ENCODE data around the gene CCDC187.

Gene CCDC187

DNA sequence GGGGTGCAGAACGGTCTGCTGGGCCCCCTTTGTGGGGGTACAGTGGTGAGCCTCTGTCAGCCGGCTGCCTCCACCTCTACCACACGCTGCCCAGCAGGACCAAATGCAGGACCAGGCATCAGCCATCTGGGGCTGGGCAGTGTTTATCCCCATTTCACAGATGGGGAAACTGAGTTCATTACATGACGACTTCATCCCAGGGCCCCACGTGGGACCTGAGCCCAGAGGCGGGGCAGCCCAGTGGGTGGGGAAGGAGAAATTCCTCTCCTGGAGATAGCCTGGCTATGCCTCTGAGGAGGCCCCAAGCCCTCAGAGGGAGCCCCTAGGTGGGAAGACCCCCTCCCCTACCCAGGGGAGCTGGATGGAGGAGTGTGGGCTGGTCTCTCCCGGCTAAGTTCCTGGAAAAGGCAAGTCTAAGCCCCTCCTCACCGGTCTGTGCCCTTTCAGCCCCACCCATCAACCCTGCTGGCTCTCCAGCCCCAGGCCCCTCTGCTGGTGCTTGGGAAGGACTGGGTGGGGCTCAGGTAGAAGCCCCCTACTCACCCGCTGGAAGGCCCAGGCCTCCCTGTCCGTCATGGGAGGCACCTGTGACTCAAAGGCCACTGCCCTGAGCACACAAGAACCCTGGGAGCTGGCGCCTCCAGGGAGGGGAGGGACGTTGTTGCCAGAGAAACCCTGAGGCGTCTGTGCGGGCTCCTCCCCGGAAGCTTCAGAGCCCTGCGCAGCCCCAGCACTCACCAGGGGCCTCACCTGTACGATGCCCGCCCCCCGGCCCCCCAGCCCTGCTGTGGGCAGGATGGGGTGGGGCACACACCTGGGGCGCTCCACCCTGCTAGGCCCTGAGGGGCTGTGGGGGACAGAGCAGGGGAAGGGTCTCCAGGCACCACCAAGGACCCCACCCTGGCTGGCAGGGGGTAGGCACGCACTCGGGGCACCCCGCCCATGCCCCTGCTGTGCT is 7.4 kb upstream of the CCDC187 start:
- no peak for DNase-seq (ENCODE audit: low read depth)

DNA sequence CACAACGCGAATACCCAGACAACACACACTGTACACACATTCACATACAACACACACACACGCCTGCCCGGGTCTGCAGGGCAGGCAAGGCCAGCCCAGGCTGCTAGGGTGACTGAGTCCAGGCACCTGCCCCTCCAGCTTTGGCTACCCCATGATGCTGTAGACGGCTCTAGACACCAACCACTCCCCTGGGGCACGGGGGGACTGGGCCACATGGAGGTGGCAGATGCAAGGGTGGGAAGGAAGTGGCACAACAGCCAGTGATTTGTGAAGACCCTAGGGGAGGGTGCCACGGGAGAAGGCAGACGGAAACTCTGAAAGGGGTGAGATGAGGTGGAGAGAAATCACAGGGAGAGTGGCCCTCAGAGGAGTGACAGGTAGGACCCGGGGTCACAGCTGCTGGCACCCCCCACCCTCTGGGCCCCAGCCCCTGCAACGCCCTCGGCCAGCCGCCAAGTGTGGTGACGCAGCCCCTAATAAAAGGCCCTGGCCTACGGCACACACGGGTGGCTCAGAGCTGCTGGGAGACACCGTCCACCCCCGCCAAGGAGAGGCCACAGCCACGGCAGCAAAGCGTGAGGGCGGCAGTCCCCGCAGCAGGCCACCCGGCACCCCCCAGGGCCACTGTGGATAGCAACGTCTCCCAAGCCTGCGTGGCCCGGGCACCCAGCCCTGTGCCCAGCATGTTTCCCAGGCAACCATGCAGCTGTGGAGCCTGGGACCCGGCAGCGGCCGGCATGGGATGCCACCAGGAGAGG is 6.6 kb upstream of the CCDC187 start:
- no peak for DNase-seq (ENCODE audit: low read depth)

DNA sequence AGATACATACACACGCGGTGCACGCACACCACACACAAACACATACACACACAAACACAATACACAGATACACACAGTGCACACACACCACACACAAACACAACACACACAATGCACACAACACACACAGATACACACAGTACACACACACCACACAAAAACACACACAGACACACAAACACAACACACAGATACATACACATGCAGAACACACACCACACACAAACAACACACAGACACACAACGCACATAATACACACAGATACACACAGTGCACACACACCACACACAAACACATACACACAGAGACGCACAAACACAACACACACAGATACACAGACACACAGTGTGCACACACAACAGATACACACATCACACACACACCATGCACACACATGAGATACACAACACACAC is 5.9 kb upstream of the CCDC187 start:
- no peak for DNase-seq (ENCODE audit: low read depth)

DNA sequence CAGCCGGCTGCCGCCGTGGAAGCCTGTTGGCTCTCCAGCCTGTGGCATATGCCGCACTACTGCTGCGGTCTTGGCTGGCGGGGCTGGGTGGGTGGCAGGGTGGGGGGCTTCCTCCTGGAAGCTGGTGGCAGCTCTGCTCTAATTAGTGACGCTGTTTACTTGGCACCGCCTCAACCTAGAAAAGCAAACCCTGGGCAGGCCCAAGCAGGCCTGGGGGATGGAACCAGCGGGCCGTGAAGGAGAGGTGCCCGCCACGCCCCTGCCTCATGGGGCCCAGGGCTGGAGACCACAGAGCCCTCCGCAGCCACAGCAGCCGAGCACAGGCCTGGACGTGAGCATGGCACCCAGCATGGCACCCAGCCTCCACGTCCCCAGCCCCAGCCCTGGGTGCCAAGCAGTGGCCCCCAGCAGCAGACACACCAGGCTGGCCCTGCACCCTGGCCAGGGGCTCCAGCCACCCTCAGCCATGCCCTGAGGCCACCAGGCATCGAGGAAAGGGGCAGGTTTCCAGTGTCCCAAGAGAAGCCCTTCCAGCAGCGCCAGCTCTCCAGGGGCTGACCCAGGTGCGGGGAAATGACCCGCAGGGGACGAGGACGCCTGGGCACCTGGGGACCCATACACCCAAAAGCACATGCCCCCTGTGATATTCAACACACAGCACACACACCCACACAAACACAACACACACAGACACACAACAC is 5.4 kb upstream of the CCDC187 start:
- DNase-seq (ENCODE audit: low read depth), result no peak

DNA sequence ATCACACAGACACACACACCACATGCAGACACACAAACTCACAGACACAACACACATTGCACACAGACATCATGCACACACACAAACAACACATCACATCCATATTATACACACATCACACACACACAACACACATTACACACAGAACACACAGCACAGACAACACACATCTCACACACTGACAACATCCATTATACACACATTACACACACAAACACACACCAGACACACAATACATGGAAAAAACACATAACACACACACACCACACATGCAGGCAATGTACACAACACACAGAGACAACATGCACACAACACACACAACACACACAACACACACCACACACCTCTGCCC is 4.8 kb upstream of the CCDC187 start:
- no peak for DNase-seq (ENCODE audit: low read depth)

DNA sequence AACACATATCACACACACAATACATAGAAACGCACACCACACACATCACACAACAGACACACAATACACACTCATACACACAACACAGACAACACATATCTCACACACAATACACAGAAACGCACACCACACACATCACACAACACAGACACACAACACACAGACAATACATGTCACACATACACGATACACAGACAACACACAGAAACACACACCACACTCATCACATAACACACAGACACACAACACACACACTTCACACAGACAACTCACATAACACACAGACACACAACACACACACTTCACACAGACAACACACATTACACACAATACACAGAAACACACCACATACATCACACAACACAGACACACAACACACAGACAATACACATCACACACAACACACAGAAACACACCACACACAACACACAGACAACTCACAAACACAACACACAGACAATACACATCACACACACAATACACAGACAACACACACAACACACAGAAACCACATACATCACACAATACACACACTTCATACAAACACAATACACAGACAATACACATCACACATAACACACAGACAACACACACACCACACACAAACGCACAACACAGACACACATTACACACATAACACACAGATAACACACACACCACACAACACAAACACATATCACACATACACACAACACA is 4.3 kb upstream of the CCDC187 start:
- no peak for DNase-seq (ENCODE audit: low read depth)

DNA sequence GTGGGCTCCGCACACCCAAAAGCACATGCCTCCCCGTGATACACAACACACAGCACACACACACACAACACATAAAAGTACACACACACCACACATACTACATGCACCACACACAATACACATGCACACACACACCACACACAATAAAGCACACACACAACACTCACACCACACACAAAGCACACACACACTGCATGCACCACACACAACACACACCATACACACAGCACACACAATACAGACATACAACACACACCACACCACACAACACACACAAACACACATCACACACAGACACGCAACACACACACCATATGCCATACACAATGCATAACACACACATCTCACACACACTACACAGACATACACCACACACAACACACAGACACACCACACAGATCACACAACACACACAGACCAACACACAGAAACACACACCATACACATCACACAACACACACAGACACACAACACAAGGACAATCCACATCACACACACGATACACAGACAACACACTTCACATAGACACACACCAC is 3.4 kb upstream of the CCDC187 start:
- no peak for DNase-seq (ENCODE audit: low read depth)

DNA sequence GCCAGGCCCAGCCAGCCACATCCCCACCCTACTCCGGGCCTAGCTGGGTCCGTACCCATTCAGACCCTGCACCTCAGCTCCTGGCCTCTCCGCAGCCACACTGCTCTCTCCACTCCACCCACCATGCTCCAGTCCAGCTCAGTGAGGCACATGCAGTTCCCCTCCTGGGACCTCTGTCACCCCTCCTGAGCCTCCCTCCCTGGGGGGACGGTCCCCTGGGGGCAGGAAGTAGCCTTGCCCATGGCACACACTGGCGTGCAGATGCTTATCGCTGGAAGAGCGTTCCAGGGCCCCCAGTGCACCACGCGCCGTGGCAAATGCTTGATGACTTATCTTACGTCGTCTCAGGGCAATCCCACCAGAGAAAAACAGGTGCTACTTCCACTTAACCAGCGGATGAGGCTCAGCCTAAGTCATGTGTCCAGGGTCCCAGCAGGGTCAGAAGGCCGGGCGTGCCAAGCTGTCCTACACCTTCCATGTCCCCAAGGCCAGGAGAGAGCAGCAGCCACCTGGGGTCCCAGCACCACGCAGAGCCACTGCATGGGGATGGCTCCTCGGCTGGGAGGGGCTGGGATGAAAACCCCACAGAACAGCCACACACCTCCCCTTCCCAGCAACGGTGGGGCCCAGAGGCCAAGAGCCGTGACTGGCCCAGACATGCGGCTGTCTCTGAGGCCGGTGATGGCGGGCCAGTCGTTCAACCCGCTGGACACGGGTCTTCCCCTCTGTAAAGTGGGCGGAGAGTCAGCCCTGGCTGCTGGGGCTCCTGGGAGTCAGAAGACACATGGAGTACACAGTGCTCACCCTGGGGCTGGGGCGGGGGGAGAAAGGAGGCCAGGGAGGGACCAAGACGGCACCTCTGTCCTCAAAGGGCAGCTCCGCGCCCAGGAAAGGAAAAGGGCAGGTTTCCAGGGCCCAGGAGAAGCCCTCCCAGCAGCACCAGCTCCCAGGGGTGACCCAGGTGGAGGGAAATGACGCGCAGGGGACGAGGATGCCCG is 2.6 kb upstream of the CCDC187 start:
- DNase-seq (ENCODE audit: low read depth), result no peak

DNA sequence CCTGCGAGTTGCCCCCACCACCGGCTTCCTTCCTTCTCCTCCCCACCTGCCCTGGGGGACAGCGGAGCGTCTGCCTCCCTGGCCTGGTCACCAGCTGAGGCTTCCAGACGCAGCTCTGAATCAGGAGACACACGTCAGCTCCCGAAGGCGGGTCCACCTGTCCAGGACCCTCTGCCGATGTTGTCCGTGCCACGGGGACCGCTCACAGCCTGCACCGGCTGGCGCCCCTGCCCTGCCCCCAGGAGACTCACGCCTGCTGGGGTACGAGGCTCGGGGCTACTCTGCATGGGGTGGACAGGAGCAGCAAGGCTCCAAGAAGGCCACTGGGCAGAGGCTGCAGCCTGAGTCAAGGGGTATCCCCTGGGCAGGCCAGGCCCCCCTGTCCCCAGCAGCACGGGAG is 1.9 kb upstream of the CCDC187 start:
- DNase-seq (ENCODE audit: low read depth), result no peak

DNA sequence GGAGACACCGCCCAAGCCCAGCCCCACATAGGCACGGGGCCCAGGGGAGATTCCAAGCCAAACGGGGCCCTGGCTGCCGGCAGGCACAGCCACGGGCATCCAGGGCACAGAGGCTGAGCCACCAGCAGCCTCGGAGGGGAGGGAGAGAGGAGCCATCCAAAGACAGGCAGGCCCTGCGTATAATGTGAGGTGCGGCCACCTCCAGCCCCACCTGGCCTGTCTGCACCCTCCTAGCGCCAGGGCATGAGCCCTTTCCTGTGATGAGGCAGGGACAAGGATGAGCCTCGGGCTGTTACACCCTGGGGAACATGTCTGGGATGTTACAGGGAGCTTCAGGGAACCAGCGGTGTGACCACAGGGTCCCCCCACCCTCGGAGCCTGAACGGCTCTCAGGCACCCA is 1.1 kb upstream of the CCDC187 start:
- no peak for DNase-seq (ENCODE audit: low read depth)

DNA sequence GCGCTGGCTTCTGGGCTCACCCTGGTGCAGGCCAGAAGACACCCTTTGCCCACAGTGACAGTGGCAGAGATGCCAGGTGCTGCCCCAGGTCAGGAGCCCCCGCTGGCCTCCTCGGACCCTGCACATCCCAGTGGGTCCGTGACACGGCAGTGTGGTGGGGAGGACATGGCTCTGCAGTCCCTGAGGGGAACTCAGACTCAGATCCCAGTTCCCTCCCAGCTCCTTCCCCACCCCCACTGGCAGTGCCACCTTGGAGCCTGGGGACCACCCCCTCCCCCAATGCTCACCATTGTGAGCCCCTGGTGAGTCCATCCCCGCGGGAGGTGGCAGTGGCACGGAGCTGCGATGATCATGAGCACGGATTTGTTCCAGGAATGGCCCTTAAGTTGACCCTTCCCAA is 562 bp upstream of the CCDC187 start:
- DNase-seq (ENCODE audit: low read depth), result no peak

DNA sequence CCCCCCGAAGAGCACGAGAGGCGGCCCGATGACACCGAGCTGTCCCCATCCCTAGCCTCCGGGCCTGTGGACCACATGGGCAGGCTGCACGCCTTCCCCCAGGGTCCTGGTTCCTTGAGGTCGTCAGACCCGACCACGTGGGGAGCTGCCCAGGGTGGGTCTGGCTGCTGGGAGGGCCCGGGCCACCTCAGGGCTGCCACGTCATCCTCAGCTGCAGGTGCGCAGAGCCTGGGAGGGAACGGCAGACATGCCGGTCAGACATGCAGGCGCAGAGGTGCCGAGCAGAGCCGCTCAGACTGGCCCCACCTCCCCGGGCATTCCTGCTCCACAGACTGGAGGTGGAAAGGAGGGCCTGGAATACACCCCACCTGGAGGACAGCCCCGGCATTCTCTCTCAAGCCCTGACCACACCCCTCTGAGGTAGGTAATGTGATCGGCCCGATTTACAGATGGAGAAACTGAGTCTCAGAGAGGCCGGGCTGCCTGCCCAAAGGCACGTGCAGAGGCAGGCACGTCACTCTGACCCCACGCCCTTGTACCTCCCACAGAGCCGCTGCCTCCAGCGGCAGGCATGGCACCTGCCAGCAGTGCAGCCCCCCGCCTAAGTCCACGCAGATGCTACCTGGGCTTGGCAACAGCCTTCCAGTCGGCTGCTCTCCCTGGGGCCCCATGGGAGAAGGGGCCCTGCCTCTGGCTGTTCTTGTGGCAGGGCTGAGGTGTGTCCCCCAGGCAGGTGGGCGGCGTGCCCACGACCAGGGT is 649 bp downstream of the CCDC187 start:
- no peak for DNase-seq (ENCODE audit: low read depth)

DNA sequence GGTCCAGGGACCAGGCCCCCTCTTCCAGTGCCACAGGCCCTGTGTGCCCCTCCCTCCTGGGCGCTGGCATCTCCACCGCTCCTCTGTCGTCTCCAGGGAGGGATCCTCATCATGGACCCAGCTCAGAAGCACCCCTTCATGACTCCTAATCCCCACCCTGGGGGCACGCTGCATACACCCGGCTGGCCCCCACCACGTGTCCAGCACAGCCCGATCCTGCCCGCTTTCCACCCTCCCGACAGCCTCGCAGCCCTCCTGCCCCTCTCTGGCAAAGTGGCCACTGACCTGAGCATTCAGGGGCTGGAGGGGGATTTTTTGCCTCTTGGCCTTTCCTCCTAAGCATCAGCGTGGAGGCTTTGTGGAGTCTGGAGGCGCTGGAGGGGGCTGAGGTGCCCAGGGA is 1.4 kb downstream of the CCDC187 start:
- DNase-seq (ENCODE audit: low read depth), result no peak

DNA sequence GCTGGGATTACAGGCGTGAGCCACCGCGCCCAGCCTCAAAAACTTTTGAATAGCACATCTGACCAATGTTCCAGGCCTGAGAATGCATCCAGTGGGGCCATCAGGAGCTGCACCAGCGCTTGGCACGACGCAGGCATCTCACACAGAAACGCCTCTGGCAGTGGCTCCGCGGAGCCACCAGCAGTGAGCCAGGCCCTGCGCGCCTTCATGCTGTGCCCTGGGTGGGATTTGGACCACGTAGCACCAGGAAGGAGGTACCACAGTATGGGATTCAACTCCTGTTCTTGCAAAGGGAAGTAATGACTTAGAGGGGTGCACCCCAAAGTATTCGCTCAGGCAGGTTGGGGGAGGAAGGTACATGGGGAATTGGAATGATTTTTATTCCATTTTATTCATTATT is 3.0 kb downstream of the CCDC187 start:
- no peak for DNase-seq (ENCODE audit: low read depth)

DNA sequence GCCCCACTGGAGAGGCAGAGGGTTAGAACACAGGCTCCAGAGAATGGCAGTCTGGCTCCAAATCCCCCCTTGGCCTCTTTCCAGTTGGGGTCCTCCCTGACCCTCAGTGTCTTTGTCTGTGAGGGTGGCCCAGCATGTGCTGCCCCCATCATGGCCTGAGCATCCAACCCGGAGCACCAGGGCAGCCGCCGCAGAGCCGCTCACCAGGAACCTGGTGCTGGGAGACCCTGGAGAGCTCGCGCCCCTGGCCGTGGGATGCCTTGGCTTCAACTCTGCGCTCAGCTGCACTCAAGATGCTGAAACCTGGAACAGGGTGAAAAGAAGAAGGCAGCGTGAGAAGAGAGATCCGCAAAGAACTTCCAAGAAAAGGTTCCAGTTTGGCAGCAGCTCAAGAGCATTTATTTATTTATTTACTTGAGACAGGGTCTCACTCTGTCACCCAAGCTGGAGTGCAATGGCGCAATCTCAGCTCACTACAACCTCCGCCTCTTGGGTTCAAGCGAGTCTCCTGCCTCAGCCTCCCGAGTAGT is 3.8 kb downstream of the CCDC187 start:
- no peak for DNase-seq (ENCODE audit: low read depth)

DNA sequence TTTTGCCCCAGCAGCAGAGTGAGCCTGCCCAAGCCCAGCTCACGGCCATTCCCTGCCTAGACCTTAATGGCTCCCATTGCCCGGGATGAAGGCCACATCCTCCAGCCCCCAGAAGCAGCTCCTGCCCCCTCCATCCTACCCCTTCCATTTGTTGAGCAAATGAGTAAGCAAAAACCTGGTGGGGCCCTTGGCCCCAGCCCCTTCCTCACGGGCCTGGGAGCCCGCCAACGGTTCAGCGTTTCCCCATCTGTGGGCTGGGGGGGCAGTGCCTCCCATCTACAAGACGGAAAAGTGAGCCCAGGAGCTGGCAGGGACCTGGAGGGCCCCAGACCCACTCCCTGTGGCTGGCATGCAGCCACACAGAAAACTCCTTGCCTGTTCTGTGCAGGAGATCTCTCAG is 4.4 kb downstream of the CCDC187 start:
- DNase-seq (ENCODE audit: low read depth), result no peak

DNA sequence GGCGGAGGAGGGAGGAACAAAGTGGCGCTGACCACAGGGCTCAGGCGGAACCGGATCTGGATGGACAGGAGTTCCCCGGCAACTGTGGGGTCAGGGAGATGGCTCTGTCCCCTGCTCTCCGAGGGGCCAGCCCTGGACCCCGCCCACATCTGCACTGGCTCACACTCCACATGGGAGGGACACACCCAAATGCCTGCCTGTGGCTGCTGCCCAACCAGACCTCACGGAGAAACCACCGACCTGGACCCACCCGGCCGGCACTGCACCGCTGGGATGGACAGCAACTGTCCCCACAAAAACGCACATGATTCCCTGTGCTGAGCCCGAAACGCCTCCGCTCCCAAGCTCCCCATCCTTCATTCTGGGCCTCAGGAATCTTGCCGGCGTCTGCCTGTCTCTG is 4.8 kb downstream of the CCDC187 start:
- DNase-seq (ENCODE audit: low read depth), result no peak

DNA sequence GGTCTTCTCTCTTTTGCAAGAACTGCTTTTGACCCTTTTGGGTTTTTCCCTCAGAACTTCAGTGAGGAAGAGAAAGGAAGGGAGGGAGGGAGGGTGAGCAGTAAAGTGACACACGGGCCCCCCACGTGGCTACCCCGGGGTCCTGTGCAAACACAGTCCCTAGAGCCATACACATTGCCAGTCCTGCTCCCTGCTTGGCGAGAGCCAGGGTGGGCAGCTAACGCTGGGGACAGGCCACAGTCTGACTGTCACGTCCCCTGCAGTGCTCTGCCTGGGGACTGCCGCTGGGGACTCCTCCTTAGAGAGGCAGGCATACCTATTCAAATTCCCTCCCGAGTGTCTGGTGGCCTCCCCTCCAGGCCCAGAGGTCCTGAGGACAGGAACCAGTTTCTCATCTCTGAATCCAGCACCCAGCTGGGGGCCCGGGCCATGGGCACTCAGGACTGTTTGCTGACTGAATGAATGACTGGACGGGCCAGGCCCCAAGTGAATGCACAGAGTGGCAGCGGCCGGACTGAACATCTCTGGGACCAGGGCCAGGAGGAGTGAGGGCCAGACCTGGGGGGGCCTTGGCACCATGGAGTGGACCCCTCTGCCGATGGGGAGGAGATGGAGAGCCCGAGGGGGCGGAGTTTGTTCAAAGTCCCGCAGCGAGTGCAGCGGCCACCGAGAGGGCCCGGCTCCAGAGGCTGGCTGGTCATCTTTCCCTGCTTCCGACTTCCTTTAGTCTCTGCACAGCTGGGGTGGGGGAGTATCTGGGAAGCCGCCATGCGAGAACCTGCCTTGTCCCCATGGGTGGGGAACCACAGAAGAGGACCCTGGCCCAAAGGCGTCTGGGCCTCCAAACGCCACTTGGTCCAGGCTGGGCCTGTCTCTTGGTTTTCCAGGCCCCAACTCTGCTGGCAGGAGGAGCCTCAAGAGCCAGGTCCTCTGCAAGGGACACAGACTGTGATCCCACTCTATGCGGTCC is 5.8 kb downstream of the CCDC187 start:
- no peak for DNase-seq (ENCODE audit: low read depth)
